GM12892 (cell line): ENCODE measurements around the gene RGS1.

ENCODE experiments used
- POLR2A ChIP-seq: IDR thresholded peaks from 2 replicates; pipeline ENCODE4 v1.6.1; 2011; ENCODE audit warnings: low read depth, low read length, control low read depth
- POLR2AphosphoS5 ChIP-seq: IDR thresholded peaks from 2 replicates; pipeline ENCODE4 v1.6.1; 2011; ENCODE audit warnings: low read depth, low read length, control low read depth
- TAF1 ChIP-seq: IDR thresholded peaks from 2 replicates; pipeline ENCODE4 v1.6.1; 2011; ENCODE audit warnings: low read depth, mild to moderate bottlenecking, control low read depth, low read length, borderline replicate concordance

- TF ChIP-seq POLR2AphosphoS5, result no peak
- TF ChIP-seq POLR2A, result no peak
- no peak for TF ChIP-seq TAF1
These were observed 39.5 kb upstream of the RGS1 start for GRCh38 chr1:192535916-192536664.
